GM12878 (cell line): Measurements from ENCODE around the gene ZFPM1. TPM values are rescaled to one million over a fixed set of nuclear protein-coding genes. Genes with fewer than 3 reads are reported as not detected.

Experiments used
- ATAC-seq: fragments of 200-7000 bp; cut with Tn5 transposase; 3 replicates; pipeline ENCODE4 v1.9.1; 2020; ENCODE audit warnings: mild to moderate bottlenecking, moderate library complexity
- BruUV-seq: library from RNA; stranded (reverse); fragments of 400-500 nt; replicated peaks from 2 replicates; lab custom pipeline; 2021; lab: Mats Ljungman, UMichigan
- CTCF ChIA-PET: fragments of 300-600 bp; sonication (Branson Sonifier 250); formaldehyde crosslinking; extraction: SDS; loops from one replicate; lab custom pipeline; 2021; ENCODE audit warnings: inconsistent platforms; lab: Yijun Ruan, JAX
- POLR2A ChIA-PET: fragments of 350-600 bp; formaldehyde crosslinking; extraction: SDS; loops from one replicate; lab custom pipeline; 2021; ENCODE audit warnings: inconsistent platforms; lab: Charles Lee
- RAD21 ChIA-PET: fragments of 300-600 bp; sonication (Branson Sonifier 250); formaldehyde crosslinking; loops from one replicate; lab custom pipeline; 2023; ENCODE audit warnings: antibody characterized with exemption; ENCODE audit not compliant: unreplicated experiment; lab: Charles Lee
- SMC1A ChIA-PET: fragments of 300-600 bp; sonication (Branson Sonifier 250); formaldehyde crosslinking; loops from one replicate; lab custom pipeline; 2023; ENCODE audit not compliant: unreplicated experiment, uncharacterized antibody; lab: Charles Lee
- DNase-seq: peaks from one replicate; pipeline ENCODE4 v3.0.0-alpha.2; 2011; ENCODE audit warnings: low read depth, low spot score
- FAIRE-seq: peaks from 3 replicates; lab custom pipeline; 2011; peaks lifted over from hg19 to GRCh38; lab: Jason Lieb, UNC
- H2AFZ ChIP-seq: 2 replicates; pipeline ENCODE4 v1.6.0; 2011; ENCODE audit warnings: low read depth, low read length, control low read depth; ENCODE audit not compliant: control insufficient read depth
- H3K27ac ChIP-seq: 2 replicates; pipeline ENCODE4 v1.5.1; 2011; ENCODE audit warnings: control low read depth; ENCODE audit not compliant: control insufficient read depth, insufficient read depth
- H3K27me3 ChIP-seq, 2 experiments: replicated peaks in 1 of 2; 2 replicates each; pipeline versions ENCODE4 v1.6.0 to v1.6.1; 2011; ENCODE audit warnings: low read length in 1 of 2; ENCODE audit not compliant: control insufficient read depth in 2 of 2, insufficient read depth in 2 of 2
- H3K36me3 ChIP-seq, 2 experiments: 2 replicates each; pipeline ENCODE4 v1.5.1; 2011; ENCODE audit warnings: low read length in 1 of 2; ENCODE audit not compliant: control insufficient read depth in 2 of 2, insufficient read depth in 2 of 2
- H3K4me1 ChIP-seq: 2 replicates; pipeline ENCODE4 v1.6.1; 2011; ENCODE audit warnings: mild to moderate bottlenecking, low read length, moderate library complexity, mixed read lengths; ENCODE audit not compliant: control insufficient read depth, insufficient read depth
- H3K4me2 ChIP-seq: 2 replicates; pipeline ENCODE4 v1.6.0; 2011; ENCODE audit warnings: control low read depth; ENCODE audit not compliant: control insufficient read depth, insufficient read depth
- H3K4me3 ChIP-seq: fragments of 200-600 bp; sonication (generic); 2 replicates; pipeline ENCODE4 v1.5.1; 2016
- H3K79me2 ChIP-seq: 2 replicates; pipeline ENCODE4 v1.6.0; 2011; ENCODE audit warnings: low read length; ENCODE audit not compliant: control insufficient read depth, insufficient read depth
- H3K9ac ChIP-seq: 2 replicates; pipeline ENCODE4 v1.8.0; 2011; ENCODE audit warnings: low read length, control low read depth, mixed read lengths; ENCODE audit not compliant: control insufficient read depth, insufficient read depth
- H3K9me3 ChIP-seq: replicated peaks from 3 replicates; pipeline ENCODE4 v1.5.1; 2011; ENCODE audit warnings: mild to moderate bottlenecking, low read length; ENCODE audit not compliant: control insufficient read depth, insufficient read depth
- H4K20me1 ChIP-seq: 2 replicates; pipeline ENCODE4 v1.6.0; 2011; ENCODE audit not compliant: control insufficient read depth, insufficient read depth
- ATF7 ChIP-seq: fragments of 450-650 bp; IDR thresholded peaks from 2 replicates; pipeline ENCODE4 v1.6.1; 2016; ENCODE audit warnings: low read depth, mild to moderate bottlenecking
- CBFB ChIP-seq: IDR thresholded peaks from 2 replicates; pipeline ENCODE4 v1.6.1; 2016; ENCODE audit warnings: antibody characterized with exemption, low read depth
- NFYA ChIP-seq: IDR thresholded peaks from 2 replicates; pipeline ENCODE4 v1.6.1; 2011; ENCODE audit warnings: low read depth, mild to moderate bottlenecking, low read length, improper control_type of control experiment, borderline replicate concordance
- NR2F1 ChIP-seq: fragments of 450-650 bp; conservative IDR thresholded peaks from 2 replicates; pipeline ENCODE4 v1.6.1; 2017; ENCODE audit warnings: mild to moderate bottlenecking
- PML ChIP-seq: IDR thresholded peaks from 2 replicates; pipeline ENCODE4 v1.6.1; 2012; ENCODE audit warnings: low read length, inconsistent platforms
- RAD21 ChIP-seq: IDR thresholded peaks from 2 replicates; pipeline ENCODE4 v1.6.1; 2011; ENCODE audit warnings: mild to moderate bottlenecking, low read depth, low read length, moderate library complexity; ENCODE audit not compliant: insufficient read depth
- RUNX3 ChIP-seq: IDR thresholded peaks from 2 replicates; pipeline ENCODE4 v1.6.1; 2012; ENCODE audit warnings: low read length, inconsistent platforms
- ZNF24 ChIP-seq: fragments of 450-650 bp; IDR thresholded peaks from 2 replicates; pipeline ENCODE4 v1.6.1; 2017; ENCODE audit warnings: antibody characterized with exemption, mild to moderate bottlenecking
- WGBS: methylation state at CpG from one replicate; pipeline ENCODE4 v1.1.6; 2016; ENCODE audit warnings: low lambda C conversion rate; ENCODE audit not compliant: insufficient replicate concordance, insufficient coverage; ENCODE audit errors: missing lambda C conversion rate; 5-methylcytosine and 5-hydroxymethylcytosine counted together
- in situ Hi-C: fragments of 300-500 bp; cut with MboI; formaldehyde crosslinking; loops from 9 replicates; pipeline ENCODE4 v1.14.3; 2018; ENCODE audit warnings: mixed read lengths
- intact Hi-C: fragments of 100-400 bp; cut with micrococcal nuclease; formaldehyde crosslinking; loops from one replicate; pipeline ENCODE4 v1.14.2; 2022; ENCODE audit not compliant: unreplicated experiment
- polyA plus RNA-seq, 11 experiments: library from polyadenylated mRNA; depleted of rRNA in 4 of 11; unstranded in 6 of 11; stranded (reverse) in 5 of 11; fragments of >200 nt; fragmentation: Nextera tagmentation in 4 of 11; fragmentation: Illumina TruSeq in 1 of 11; extraction: Ambion mirVana in 4 of 11; extraction: Trizol in 1 of 11; gene quantifications; 1 replicate in 1 of 11; 2 replicates in 10 of 11; pipeline versions ENCODE4 v1.2.1 to v1.2.3, GENCODE V29; 2011 to 2016; ENCODE audit warnings: inconsistent platforms in 2 of 11, missing spikeins in 2 of 11, low read depth in 1 of 11
- total RNA-seq, 4 experiments: library from RNA; depleted of rRNA in 3 of 4; stranded (reverse); fragments of >200 nt in 3 of 4; fragmentation: Illumina TruSeq in 1 of 4; extraction: Trizol in 1 of 4; gene quantifications; 2 replicates each; pipeline versions ENCODE4 v1.2.1 to v1.2.3, GENCODE V29; 2013 to 2021
- TF ChIP-seq, protein P1 (sequence below): fragments of 450-650 bp; IDR thresholded peaks from 2 replicates; pipeline ENCODE4 v1.6.1; 2016; ENCODE audit warnings: mild to moderate bottlenecking
- TF ChIP-seq, protein P2 (sequence below): IDR thresholded peaks from 2 replicates; pipeline ENCODE4 v1.6.1; 2011; ENCODE audit warnings: low read depth, low read length, improper control_type of control experiment, borderline replicate concordance
- TF ChIP-seq, protein P3 (sequence below): IDR thresholded peaks from 2 replicates; pipeline ENCODE4 v1.6.1; 2011; ENCODE audit warnings: borderline replicate concordance, low read depth, mild to moderate bottlenecking, moderate library complexity, mixed read lengths, low read length; ENCODE audit not compliant: insufficient read depth; ENCODE audit errors: extremely low read length
- TF ChIP-seq, protein P4 (sequence below): fragments of 150-350 bp; IDR thresholded peaks from 2 replicates; pipeline ENCODE4 v1.6.1; 2016; ENCODE audit warnings: low read depth, low read length

ZFPM1 gene
- total and polyA plus RNA-seq, 10 of the 15 experiments (the other 5 are each of a cell fraction or from before 2014, with no cell fraction given), result 0.02 to 5.1 (median 0.30) TPM

DNA sequence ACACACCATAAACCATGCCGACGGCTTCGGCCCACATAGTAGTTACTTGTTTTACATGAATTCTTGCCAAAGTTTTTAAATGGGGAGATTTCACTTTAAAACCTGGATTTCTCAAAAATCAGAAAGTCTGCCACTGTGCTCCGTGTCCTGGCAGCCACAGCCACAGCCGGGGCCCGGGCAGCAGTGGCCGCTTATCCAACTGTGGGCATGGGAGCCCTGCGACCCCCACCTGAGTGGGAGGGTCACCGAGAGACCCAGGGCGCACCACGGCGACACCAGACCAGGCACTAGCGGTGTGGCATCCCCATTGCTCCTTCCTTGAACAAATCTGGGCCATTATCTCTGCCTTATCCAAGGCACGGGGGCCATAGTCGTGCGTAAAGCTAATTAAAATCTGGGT, 40.3 kb upstream of the ZFPM1 start:
- ATAC-seq (no peak), FAIRE-seq (no peak), DNase-seq (no peak)
- intact Hi-C loops, result no loop called here
- TF ChIP-seq ATF7, result no peak
- TF ChIP-seq RAD21, result no peak
- TF ChIP-seq, protein P1, sequence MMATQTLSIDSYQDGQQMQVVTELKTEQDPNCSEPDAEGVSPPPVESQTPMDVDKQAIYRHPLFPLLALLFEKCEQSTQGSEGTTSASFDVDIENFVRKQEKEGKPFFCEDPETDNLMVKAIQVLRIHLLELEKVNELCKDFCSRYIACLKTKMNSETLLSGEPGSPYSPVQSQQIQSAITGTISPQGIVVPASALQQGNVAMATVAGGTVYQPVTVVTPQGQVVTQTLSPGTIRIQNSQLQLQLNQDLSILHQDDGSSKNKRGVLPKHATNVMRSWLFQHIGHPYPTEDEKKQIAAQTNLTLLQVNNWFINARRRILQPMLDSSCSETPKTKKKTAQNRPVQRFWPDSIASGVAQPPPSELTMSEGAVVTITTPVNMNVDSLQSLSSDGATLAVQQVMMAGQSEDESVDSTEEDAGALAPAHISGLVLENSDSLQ, result no peak
- Histone ChIP-seq H3K4me2 (no peak overlapping the region), H3K9ac (no peak overlapping the region), H3K4me1 (no peaks in the 10 kb centered on the region), H3K27ac (no peak overlapping the region), H4K20me1 (no peaks in the 10 kb centered on the region), H3K79me2 (no peaks in the 10 kb centered on the region), H3K4me3 (no peak overlapping the region), H3K36me3 (no peaks in the 10 kb centered on the region), H2AFZ (no peak overlapping the region), H3K9me3 (no peaks in the 10 kb centered on the region), H3K27me3 (no peaks in the 10 kb centered on the region; a peak in 1 of 4 replicates)
- SMC1A ChIA-PET, result no interaction called here
- POLR2A ChIA-PET, result no interaction called here
- RAD21 ChIA-PET, result no interaction called here
- CTCF ChIA-PET, result no interaction called here
- 46% methylated on average over 16 of the region's 16 CpGs for WGBS
- in situ Hi-C loops, result no loop called here
- no TSS peak for BruUV-seq

DNA sequence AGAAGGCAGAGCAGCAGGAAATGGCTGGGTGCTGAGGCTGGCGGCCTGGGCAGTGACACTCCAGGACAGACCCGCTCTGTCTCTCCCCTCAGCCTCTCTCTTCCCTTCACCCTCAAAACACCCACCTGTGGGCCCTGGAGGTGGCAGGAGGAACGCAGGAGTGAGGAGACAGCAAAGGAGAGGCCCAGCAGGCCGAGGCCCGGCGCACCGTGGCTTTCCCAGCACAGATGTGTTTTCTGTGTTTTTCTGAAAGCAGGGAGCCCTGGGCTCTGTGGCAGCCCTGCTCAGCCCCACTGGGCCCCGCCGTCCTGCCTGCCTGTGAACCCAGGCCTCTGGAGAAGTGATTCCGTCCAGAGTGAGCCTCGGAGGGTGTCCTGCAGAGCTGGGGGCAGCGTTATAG, 39.8 kb upstream of the ZFPM1 start:
- H3K4me1 ChIP-seq, result no peaks in the 10 kb centered on the region
- no peak overlapping the region for H3K27ac ChIP-seq
- no peak overlapping the region for H3K4me3 ChIP-seq
- no peaks in the 10 kb centered on the region; a peak in 1 of 4 replicates for H3K27me3 ChIP-seq
- CTCF ChIA-PET, result no interaction called here
- FAIRE-seq, result no peak
- 50% methylated on average over 12 of the region's 12 CpGs for WGBS
- intact Hi-C loops, result no loop called here
- no peak for DNase-seq
- no peak overlapping the region for H2AFZ ChIP-seq
- POLR2A ChIA-PET, result no interaction called here
- H3K9ac ChIP-seq, result no peak overlapping the region
- RAD21 ChIA-PET, result no interaction called here
- no peaks in the 10 kb centered on the region for H3K36me3 ChIP-seq
- SMC1A ChIA-PET, result no interaction called here
- H3K79me2 ChIP-seq, result no peaks in the 10 kb centered on the region
- TF ChIP-seq RUNX3 (no peak), PML (no peak), NR2F1 (no peak), NFYA (no peak), ZNF24 (no peak), CBFB (no peak)
- TF ChIP-seq, protein P2, sequence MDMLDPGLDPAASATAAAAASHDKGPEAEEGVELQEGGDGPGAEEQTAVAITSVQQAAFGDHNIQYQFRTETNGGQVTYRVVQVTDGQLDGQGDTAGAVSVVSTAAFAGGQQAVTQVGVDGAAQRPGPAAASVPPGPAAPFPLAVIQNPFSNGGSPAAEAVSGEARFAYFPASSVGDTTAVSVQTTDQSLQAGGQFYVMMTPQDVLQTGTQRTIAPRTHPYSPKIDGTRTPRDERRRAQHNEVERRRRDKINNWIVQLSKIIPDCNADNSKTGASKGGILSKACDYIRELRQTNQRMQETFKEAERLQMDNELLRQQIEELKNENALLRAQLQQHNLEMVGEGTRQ, result no peak
- TF ChIP-seq, protein P3, sequence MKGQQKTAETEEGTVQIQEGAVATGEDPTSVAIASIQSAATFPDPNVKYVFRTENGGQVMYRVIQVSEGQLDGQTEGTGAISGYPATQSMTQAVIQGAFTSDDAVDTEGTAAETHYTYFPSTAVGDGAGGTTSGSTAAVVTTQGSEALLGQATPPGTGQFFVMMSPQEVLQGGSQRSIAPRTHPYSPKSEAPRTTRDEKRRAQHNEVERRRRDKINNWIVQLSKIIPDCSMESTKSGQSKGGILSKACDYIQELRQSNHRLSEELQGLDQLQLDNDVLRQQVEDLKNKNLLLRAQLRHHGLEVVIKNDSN, result no peak
- TF ChIP-seq, protein P4, sequence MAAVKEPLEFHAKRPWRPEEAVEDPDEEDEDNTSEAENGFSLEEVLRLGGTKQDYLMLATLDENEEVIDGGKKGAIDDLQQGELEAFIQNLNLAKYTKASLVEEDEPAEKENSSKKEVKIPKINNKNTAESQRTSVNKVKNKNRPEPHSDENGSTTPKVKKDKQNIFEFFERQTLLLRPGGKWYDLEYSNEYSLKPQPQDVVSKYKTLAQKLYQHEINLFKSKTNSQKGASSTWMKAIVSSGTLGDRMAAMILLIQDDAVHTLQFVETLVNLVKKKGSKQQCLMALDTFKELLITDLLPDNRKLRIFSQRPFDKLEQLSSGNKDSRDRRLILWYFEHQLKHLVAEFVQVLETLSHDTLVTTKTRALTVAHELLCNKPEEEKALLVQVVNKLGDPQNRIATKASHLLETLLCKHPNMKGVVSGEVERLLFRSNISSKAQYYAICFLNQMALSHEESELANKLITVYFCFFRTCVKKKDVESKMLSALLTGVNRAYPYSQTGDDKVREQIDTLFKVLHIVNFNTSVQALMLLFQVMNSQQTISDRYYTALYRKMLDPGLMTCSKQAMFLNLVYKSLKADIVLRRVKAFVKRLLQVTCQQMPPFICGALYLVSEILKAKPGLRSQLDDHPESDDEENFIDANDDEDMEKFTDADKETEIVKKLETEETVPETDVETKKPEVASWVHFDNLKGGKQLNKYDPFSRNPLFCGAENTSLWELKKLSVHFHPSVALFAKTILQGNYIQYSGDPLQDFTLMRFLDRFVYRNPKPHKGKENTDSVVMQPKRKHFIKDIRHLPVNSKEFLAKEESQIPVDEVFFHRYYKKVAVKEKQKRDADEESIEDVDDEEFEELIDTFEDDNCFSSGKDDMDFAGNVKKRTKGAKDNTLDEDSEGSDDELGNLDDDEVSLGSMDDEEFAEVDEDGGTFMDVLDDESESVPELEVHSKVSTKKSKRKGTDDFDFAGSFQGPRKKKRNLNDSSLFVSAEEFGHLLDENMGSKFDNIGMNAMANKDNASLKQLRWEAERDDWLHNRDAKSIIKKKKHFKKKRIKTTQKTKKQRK, result no peak
- TF ChIP-seq, all 136 proteins: peak for 0
- BruUV-seq, result no TSS peak
- Histone ChIP-seq H4K20me1 (no peaks in the 10 kb centered on the region), H3K4me2 (no peak overlapping the region), H3K9me3 (no peaks in the 10 kb centered on the region)
- in situ Hi-C loops, result no loop called here
- no peak; the same call in 2 of the 3 replicates for ATAC-seq
